CD4-positive, CD25-positive, alpha-beta regulatory T cell (primary cell): ENCODE results near the gene ST6GAL1. TPM values are rescaled to one million over a fixed set of nuclear protein-coding genes. Genes with fewer than 3 reads are reported as not detected.

Experiments used
- ATAC-seq, 2 donors: fragments of 150-1000 bp; cut with Tn5 transposase; one replicate each; pipeline ENCODE4 v1.10.0; 2021; ENCODE audit warnings: low read depth in 2 of 2, moderate number of reproducible peaks in 2 of 2, moderate library complexity in 1 of 2
- DNase-seq, 3 donors: peaks; one replicate each; pipeline versions ENCODE4 v3.0.0 to v3.0.0-alpha.2; 2012 to 2022; ENCODE audit warnings: mixed read lengths in 1 of 3
- H3K27ac ChIP-seq: one replicate; pipeline ENCODE4 v1.7.0; 2013; ENCODE audit warnings: mild to moderate bottlenecking, low read length; ENCODE audit not compliant: insufficient read depth, poor library complexity, severe bottlenecking
- H3K27me3 ChIP-seq: one replicate; pipeline ENCODE4 v1.7.0; 2013; ENCODE audit warnings: low read length; ENCODE audit not compliant: control insufficient read depth, insufficient read depth
- H3K36me3 ChIP-seq: one replicate; pipeline ENCODE4 v1.7.0; 2013; ENCODE audit warnings: mild to moderate bottlenecking, low read length, moderate library complexity; ENCODE audit not compliant: control insufficient read depth, insufficient read depth
- H3K4me1 ChIP-seq: 2 replicates; pipeline ENCODE4 v1.7.0; 2013; ENCODE audit warnings: mild to moderate bottlenecking, low read length; ENCODE audit not compliant: insufficient read depth, control insufficient read depth, poor library complexity, severe bottlenecking
- H3K4me3 ChIP-seq: one replicate; pipeline ENCODE4 v1.7.0; 2013; ENCODE audit warnings: low read depth, mild to moderate bottlenecking, low read length, moderate library complexity
- H3K9me3 ChIP-seq, 2 experiments: 1 replicate in 1 of 2; 2 replicates in 1 of 2; pipeline ENCODE4 v1.7.0; 2013; ENCODE audit warnings: low read length in 2 of 2, mild to moderate bottlenecking in 1 of 2, moderate library complexity in 1 of 2; ENCODE audit not compliant: control insufficient read depth in 2 of 2
- H3K27ac Mint-ChIP-seq, 3 donors: one replicate each; pipeline ENCODE4 v1.8.0; 2020 to 2022; ENCODE audit warnings: mild to moderate bottlenecking in 3 of 3, mixed read lengths in 3 of 3, moderate library complexity in 2 of 3
- H3K27me3 Mint-ChIP-seq: one replicate; pipeline ENCODE4 v1.8.0; 2022; ENCODE audit warnings: mild to moderate bottlenecking, mixed read lengths
- H3K36me3 Mint-ChIP-seq: one replicate; pipeline ENCODE4 v1.8.0; 2020; ENCODE audit warnings: mixed read lengths
- H3K4me1 Mint-ChIP-seq, 4 donors: one replicate each; pipeline ENCODE4 v1.8.0; 2020 to 2022; ENCODE audit warnings: mixed read lengths in 4 of 4, mild to moderate bottlenecking in 1 of 4
- H3K4me3 Mint-ChIP-seq, 4 donors: one replicate each; pipeline ENCODE4 v1.8.0; 2020 to 2022; ENCODE audit warnings: mild to moderate bottlenecking in 4 of 4, mixed read lengths in 4 of 4, moderate library complexity in 3 of 4
- H3K9me3 Mint-ChIP-seq, 7 donors: one replicate each; pipeline ENCODE4 v1.8.0; 2020 to 2022; ENCODE audit warnings: mixed read lengths in 7 of 7, mild to moderate bottlenecking in 3 of 7, moderate library complexity in 2 of 7
- polyA plus RNA-seq, 4 donors: library from polyadenylated mRNA; unstranded; fragments of 300-500 nt; fragmentation: Illumina TruSeq; gene quantifications; one replicate each; pipeline ENCODE4 v1.2.3, GENCODE V29; 2021
- total RNA-seq: library from RNA; stranded (reverse); gene quantifications from one replicate; pipeline ENCODE4 v1.2.3, GENCODE V29; 2022

The ST6GAL1 gene
- total and polyA plus RNA-seq, 5 donors from 2014 or later, result 125 to 184 (median 159) TPM

GRCh38 chr3:186959029-186959624 lies 28.8 kb downstream of the ST6GAL1 start:
- no peak overlapping the region for H3K27ac ChIP-seq
- H3K4me1 ChIP-seq, result peaks cover 2% of the 10 kb centered on the region

DNA sequence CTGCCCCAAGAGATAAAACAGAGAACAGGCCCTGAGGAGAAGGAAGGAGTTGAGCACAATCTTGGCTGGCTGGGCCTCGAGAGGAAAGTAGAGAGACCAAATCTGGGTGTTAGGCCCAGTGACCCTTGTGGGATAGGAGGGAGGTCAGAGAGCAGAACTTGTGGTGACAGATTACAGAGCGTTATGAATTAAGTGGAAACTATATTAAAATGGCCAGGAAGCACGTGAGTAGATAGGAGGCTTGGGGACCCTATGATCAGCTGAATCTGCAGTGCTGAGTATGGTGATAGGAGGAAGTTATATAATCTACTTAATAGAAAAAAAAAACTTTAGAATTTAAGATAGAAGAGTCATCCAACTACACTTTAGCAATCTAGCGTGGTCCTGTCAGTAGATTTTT lies 30.0 kb downstream of the ST6GAL1 start:
- no peak overlapping the region for H3K4me3 ChIP-seq
- H3K4me1 ChIP-seq, result peaks cover 5% of the 10 kb centered on the region
- H3K9me3 ChIP-seq, result no peaks in the 10 kb centered on the region
- Mint-ChIP-seq H3K4me1 (peaks cover 19 to 66% (median 52%) of the 10 kb centered on the region in 4 donors), H3K36me3 (peaks cover 15% of the 10 kb centered on the region), H3K27me3 (no peaks in the 10 kb centered on the region), H3K4me3 (peak overlapping the region in 1 of 4 donors; percentile 18), H3K9me3 (no peaks in the 10 kb centered on the region), H3K27ac (peak overlapping the region; percentile 59 to 93 (median 72))
- H3K27ac ChIP-seq, result no peak overlapping the region
- H3K36me3 ChIP-seq, result peaks cover 30% of the 10 kb centered on the region
- DNase-seq, result no peak
- no peak for ATAC-seq
- no peaks in the 10 kb centered on the region for H3K27me3 ChIP-seq

More at GRCh38 chr3:186959029-186959624, 28.8 kb downstream of the ST6GAL1 start:
- Mint-ChIP-seq H3K27ac (peak overlapping the region in 2 of 3 donors; percentile 24 to 59), H3K4me1 (peaks cover 19 to 75% (median 57%) of the 10 kb centered on the region in 4 donors), H3K9me3 (no peaks in the 10 kb centered on the region), H3K27me3 (no peaks in the 10 kb centered on the region), H3K4me3 (no peak overlapping the region), H3K36me3 (peaks cover 20% of the 10 kb centered on the region)
- Histone ChIP-seq H3K4me3 (no peak overlapping the region), H3K27me3 (no peaks in the 10 kb centered on the region), H3K36me3 (peaks cover 18% of the 10 kb centered on the region), H3K9me3 (no peaks in the 10 kb centered on the region)
- ATAC-seq (peak in 1 of 2 donors; percentile 8), DNase-seq (no peak)

DNA sequence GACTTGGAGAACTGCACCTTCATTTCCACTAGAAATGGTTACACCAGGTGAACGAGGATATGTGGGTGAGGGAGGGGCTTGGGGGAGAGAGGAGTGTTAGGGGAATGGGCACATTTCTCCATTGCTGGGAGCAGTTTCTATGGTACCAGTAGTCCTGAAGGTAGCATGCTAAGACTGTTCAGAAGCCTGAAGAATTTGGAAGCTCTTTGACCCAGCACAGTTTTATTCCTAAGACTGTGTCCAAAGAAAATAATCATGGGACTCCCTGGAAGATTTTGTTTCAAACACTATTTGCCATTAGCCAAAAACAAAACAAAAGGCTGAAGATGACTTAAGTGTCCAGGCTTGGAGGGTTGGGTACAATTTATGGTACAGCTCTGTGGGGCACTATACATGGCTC lies 32.1 kb downstream of the ST6GAL1 start:
- H3K4me1 ChIP-seq, result peaks cover 5% of the 10 kb centered on the region
- peaks cover 41% of the 10 kb centered on the region for H3K36me3 ChIP-seq
- DNase-seq, result no peak
- Mint-ChIP-seq H3K4me3 (no peak overlapping the region), H3K36me3 (peaks cover 23% of the 10 kb centered on the region), H3K4me1 (peaks cover 14 to 59% (median 43%) of the 10 kb centered on the region in 4 donors), H3K9me3 (no peaks in the 10 kb centered on the region), H3K27ac (peak overlapping the region in 2 of 3 donors; percentile 87 to 88), H3K27me3 (no peaks in the 10 kb centered on the region)
- ATAC-seq, result no peak
- no peak overlapping the region for H3K4me3 ChIP-seq
- no peaks in the 10 kb centered on the region for H3K9me3 ChIP-seq
- no peaks in the 10 kb centered on the region for H3K27me3 ChIP-seq
- H3K27ac ChIP-seq, result peak overlapping the region; percentile 20

GRCh38 chr3:186963636-186964035 lies 33.3 kb downstream of the ST6GAL1 start:
- H3K36me3 Mint-ChIP-seq, result peaks cover 33% of the 10 kb centered on the region
- DNase-seq, result no peak
- no peaks in the 10 kb centered on the region for H3K9me3 Mint-ChIP-seq
- H3K27me3 Mint-ChIP-seq, result no peaks in the 10 kb centered on the region
- Histone ChIP-seq H3K4me3 (no peak overlapping the region), H3K36me3 (peaks cover 50% of the 10 kb centered on the region), H3K4me1 (peaks cover 5% of the 10 kb centered on the region), H3K27ac (no peak overlapping the region), H3K27me3 (no peaks in the 10 kb centered on the region), H3K9me3 (no peaks in the 10 kb centered on the region)
- H3K4me1 Mint-ChIP-seq, result peaks cover 14 to 66% (median 48%) of the 10 kb centered on the region in 4 donors
- no peak overlapping the region for H3K4me3 Mint-ChIP-seq
- H3K27ac Mint-ChIP-seq, result peak overlapping the region; percentile 31 to 54 (median 43)
- ATAC-seq, result no peak

DNA sequence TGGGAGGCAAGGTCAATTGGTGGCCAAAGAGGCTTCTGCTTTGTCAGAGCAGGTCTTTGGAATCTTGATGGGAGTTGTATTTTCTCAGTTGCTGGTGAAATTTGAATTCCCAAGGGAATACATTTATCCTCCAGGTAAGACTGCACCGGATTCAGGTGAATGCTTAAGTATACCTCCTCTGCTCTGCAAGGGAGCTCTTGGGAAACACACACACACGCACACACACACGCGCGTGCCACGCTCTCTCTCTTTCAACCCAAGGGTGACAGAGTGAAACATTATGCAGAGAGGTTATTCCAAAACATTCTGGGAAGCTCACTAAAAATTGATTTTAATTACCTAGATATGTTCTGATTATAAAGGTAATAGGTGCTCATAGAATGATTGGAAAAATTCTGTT lies 33.7 kb downstream of the ST6GAL1 start:
- peaks cover 52% of the 10 kb centered on the region for H3K36me3 ChIP-seq
- Mint-ChIP-seq H3K4me3 (no peak overlapping the region), H3K27ac (peak overlapping the region; percentile 31 to 60 (median 54))

DNA sequence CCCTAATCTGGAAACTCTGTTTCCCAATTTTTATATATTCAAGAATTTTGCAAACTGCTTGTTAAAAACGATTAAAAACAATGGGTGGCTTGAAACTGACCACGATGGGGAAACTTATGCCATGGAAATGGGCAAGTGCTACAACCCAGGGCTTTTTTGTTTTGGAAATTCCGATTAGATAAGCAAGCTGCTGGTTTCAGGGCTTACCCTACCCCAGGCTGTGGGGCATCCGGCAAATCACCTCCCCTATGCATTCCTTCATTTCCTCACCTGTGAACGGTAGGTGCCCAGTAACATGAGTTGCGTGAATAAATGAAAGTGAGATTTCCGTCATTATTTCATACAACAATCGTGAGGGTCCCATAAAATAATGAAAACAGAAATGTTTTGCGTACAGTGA lies 34.3 kb downstream of the ST6GAL1 start:
- ATAC-seq (no peak), DNase-seq (no peak)
- Histone ChIP-seq H3K4me3 (no peak overlapping the region), H3K27ac (no peak overlapping the region), H3K27me3 (no peaks in the 10 kb centered on the region), H3K4me1 (peaks cover 5% of the 10 kb centered on the region), H3K9me3 (no peaks in the 10 kb centered on the region), H3K36me3 (peaks cover 57% of the 10 kb centered on the region)
- H3K4me3 Mint-ChIP-seq, result no peak overlapping the region
- peak overlapping the region in 2 of 3 donors; percentile 43 to 64 for H3K27ac Mint-ChIP-seq
- H3K27me3 Mint-ChIP-seq, result no peaks in the 10 kb centered on the region
- H3K4me1 Mint-ChIP-seq, result peaks cover 13 to 64% (median 47%) of the 10 kb centered on the region in 4 donors
- peaks cover 37% of the 10 kb centered on the region for H3K36me3 Mint-ChIP-seq
- H3K9me3 Mint-ChIP-seq, result no peaks in the 10 kb centered on the region

More for the DNA sequence above, 33.7 kb downstream of the ST6GAL1 start:
- no peaks in the 10 kb centered on the region for H3K27me3 ChIP-seq
- peaks cover 33% of the 10 kb centered on the region for H3K36me3 Mint-ChIP-seq
- no peaks in the 10 kb centered on the region for H3K27me3 Mint-ChIP-seq
- no peaks in the 10 kb centered on the region for H3K9me3 ChIP-seq
- peaks cover 12 to 64% (median 46%) of the 10 kb centered on the region in 4 donors for H3K4me1 Mint-ChIP-seq
- no peaks in the 10 kb centered on the region for H3K9me3 Mint-ChIP-seq
- H3K27ac ChIP-seq, result no peak overlapping the region
- no peak overlapping the region for H3K4me3 ChIP-seq
- ATAC-seq (no peak), DNase-seq (no peak)
- H3K4me1 ChIP-seq, result peaks cover 5% of the 10 kb centered on the region

DNA sequence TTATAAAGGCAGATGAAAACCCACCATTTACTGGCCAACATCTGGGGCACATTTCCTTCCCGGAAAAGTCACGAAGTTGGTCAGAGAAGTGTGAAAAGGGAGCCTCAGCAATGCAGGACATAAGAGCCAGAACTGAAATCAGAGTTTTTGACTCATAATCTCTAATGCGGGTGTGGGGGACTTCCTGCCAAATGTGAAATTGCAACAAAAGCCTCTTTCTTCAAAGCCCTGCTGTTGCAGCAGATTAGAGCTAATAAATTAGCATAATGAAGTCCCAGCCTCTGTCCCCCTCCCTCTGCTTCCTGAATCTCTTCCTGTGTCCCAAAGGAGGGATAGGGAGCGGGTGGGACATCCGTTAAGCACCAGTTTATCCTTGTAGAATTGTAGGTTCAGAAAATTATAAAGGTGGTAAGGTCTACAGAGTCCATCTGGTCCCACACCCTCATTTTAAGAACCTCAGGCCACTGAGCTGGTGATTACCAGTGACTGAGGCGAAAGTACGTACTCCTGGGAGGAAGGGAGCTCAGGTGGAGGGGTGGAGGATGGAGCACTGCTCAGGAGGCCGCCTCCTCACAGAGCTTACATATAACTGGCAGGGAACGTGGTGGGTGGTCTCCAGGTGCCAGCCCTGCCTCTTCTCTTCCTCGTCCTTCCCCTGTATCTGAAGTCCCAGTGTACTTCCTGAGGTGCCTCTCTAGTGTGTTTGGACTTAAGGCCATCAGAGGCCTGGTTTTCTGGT lies 35.0 kb downstream of the ST6GAL1 start:
- Mint-ChIP-seq H3K27me3 (no peaks in the 10 kb centered on the region), H3K27ac (peak overlapping the region; percentile 55 to 86 (median 64)), H3K9me3 (no peaks in the 10 kb centered on the region), H3K4me3 (no peak overlapping the region), H3K4me1 (peaks cover 14 to 60% (median 43%) of the 10 kb centered on the region in 4 donors), H3K36me3 (peaks cover 37% of the 10 kb centered on the region)
- H3K4me1 ChIP-seq, result peaks cover 5% of the 10 kb centered on the region
- no peaks in the 10 kb centered on the region for H3K9me3 ChIP-seq
- peak overlapping the region; percentile 15 for H3K27ac ChIP-seq
- no peak overlapping the region for H3K4me3 ChIP-seq
- H3K36me3 ChIP-seq, result peaks cover 61% of the 10 kb centered on the region
- H3K27me3 ChIP-seq, result no peaks in the 10 kb centered on the region
- ATAC-seq (peak in 1 of 2 donors; percentile 25), DNase-seq (peak in 1 of 3 donors; percentile 41)
